ENCODE data around the gene AHSP.
"Not testable (repeated sequence)": the region's sequence is repeated elsewhere in the genome, so short reads cannot be mapped to it uniquely, and the experiment has no call there.

AHSP gene, protein sequence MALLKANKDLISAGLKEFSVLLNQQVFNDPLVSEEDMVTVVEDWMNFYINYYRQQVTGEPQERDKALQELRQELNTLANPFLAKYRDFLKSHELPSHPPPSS

GRCh38 chr16:31527734-31528274, at the start of gene AHSP:
AHSP (plus strand) TSS chr16:31527900; CDS start chr16:31528140, 240 bp downstream.
- no peak for DNase-seq (ENCODE audit: low spot score)

- DNase-seq (ENCODE audit: low spot score): no peak
These were observed 48.7 kb upstream of the AHSP start for GRCh38 chr16:31478956-31479355.

GRCh38 chr16:31479751-31480150, 47.9 kb upstream of the AHSP start:
- DNase-seq (ENCODE audit: low spot score): no peak

DNA sequence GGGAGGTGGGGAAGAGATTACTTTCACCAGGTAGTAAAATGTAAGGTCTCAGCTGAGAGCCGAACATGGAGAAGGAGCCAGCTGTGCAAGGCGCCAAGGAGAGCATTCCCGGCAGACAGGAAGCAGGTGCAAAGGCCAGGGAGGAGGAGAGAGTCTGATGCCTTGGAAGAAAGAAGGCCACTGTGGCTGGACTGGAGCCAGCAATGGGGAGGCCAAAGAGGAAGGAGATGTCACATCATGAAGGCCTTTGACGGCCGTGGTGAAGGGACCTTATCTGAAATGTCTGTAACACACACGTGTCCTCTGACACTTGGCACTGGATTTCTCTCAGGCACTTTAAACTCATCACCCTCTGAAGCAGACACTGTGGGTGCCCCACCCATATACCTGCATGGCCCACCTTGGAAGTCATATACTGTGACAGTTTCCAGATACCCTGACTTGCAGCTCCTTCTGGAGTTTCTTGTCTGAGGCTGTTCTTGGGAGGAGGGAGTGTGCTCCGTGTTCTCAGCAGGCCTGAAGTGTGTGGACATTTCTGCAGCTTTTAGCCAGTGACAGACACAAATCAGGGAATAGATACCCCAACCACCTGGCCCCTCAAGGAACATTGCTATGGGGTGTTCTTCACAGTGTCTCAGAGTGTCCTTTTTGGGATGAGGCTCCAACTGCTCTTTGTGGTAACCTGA, 46.7 kb upstream of the AHSP start:
- no peak for DNase-seq (ENCODE audit: low spot score)

GRCh38 chr16:31483081-31483480, 44.6 kb upstream of the AHSP start, which contains the start of gene SLC5A2:
SLC5A2 (plus strand) TSS chr16:31483123; CDS start chr16:31483137, 14 bp downstream.
- no peak for DNase-seq (ENCODE audit: low spot score)

- not testable (repeated sequence) for DNase-seq (ENCODE audit: low spot score)
These were observed 43.7 kb upstream of the AHSP start for GRCh38 chr16:31484048-31484447.

- no peak for DNase-seq (ENCODE audit: low spot score)
These were observed 43.1 kb upstream of the AHSP start for GRCh38 chr16:31484491-31485171.

DNA sequence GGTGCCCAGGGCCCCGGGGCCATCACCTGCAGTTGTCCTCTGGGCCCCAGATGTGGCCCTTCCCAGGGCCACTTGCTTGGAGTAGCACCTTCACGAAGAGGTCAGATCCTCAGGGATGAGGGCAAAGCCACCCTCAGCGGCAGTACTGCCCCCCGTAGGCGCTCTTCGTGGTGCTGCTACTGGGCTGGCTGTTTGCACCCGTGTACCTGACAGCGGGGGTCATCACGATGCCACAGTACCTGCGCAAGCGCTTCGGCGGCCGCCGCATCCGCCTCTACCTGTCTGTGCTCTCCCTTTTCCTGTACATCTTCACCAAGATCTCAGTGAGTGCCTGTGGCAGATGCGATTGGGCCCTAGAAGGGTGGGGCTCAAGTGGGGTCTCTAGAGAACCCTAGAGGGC, 42.1 kb upstream of the AHSP start:
- DNase-seq (ENCODE audit: low spot score): no peak

GRCh38 chr16:31486045-31486444, 41.7 kb upstream of the AHSP start:
- no peak for DNase-seq (ENCODE audit: low spot score)

DNA sequence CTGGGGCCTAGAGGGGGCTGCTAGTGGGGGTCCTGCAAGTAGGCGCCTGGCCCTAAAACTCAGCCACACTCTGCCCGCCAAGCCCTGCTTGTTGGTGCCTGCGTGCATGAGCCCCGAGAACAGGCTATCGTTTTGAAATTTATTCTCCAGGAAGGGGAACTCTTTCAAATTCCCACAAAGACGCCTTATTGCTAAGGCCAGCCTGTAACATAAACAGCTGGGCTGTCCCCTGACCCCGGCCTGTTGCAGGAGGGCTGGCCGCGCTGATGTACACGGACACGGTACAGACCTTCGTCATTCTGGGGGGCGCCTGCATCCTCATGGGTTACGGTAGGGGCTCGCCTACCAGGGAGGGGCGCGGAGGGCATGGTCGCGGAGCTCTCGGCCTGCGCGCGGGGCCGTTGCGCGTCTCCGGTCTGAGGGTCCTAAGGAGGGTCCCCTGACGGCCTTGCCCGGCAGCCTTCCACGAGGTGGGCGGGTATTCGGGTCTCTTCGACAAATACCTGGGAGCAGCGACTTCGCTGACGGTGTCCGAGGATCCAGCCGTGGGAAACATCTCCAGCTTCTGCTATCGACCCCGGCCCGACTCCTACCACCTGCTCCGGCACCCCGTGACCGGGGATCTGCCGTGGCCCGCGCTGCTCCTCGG, 40.5 kb upstream of the AHSP start:
- DNase-seq (ENCODE audit: low spot score): no peak

GRCh38 chr16:31487720-31488467, 39.8 kb upstream of the AHSP start:
- peak; percentile 51 for DNase-seq (ENCODE audit: low spot score)

DNA sequence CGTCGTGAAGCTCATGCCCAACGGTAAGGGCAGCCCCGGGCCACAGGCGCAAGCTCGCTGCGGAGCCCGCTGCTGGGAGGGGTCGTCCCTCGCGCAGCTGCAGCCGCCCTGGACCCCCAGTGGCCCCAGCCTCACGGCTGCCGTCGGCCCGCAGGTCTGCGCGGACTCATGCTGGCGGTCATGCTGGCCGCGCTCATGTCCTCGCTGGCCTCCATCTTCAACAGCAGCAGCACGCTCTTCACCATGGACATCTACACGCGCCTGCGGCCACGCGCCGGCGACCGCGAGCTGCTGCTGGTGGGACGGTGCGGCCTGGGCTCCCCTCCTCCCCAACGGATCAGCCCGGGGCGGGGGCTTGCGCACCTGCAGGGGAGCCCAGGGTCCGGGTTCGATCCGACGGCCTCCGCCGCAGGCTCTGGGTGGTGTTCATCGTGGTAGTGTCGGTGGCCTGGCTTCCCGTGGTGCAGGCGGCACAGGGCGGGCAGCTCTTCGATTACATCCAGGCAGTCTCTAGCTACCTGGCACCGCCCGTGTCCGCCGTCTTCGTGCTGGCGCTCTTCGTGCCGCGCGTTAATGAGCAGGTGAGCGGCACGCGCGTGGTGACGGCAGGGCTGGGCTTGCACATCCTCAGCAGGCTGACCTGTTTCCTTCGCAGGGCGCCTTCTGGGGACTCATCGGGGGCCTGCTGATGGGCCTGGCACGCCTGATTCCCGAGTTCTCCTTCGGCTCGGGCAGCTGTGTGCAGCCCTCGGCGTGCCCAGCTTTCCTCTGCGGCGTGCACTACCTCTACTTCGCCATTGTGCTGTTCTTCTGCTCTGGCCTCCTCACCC, 39.0 kb upstream of the AHSP start:
- DNase-seq (ENCODE audit: low spot score): no peak

- DNase-seq (ENCODE audit: low spot score): no peak
These were observed 38.5 kb upstream of the AHSP start for GRCh38 chr16:31489298-31489564.

GRCh38 chr16:31489616-31490584, 37.8 kb upstream of the AHSP start:
- DNase-seq (ENCODE audit: low spot score): no peak

- no peak for DNase-seq (ENCODE audit: low spot score)
These were observed 35.8 kb upstream of the AHSP start for GRCh38 chr16:31491778-31492418.

DNA sequence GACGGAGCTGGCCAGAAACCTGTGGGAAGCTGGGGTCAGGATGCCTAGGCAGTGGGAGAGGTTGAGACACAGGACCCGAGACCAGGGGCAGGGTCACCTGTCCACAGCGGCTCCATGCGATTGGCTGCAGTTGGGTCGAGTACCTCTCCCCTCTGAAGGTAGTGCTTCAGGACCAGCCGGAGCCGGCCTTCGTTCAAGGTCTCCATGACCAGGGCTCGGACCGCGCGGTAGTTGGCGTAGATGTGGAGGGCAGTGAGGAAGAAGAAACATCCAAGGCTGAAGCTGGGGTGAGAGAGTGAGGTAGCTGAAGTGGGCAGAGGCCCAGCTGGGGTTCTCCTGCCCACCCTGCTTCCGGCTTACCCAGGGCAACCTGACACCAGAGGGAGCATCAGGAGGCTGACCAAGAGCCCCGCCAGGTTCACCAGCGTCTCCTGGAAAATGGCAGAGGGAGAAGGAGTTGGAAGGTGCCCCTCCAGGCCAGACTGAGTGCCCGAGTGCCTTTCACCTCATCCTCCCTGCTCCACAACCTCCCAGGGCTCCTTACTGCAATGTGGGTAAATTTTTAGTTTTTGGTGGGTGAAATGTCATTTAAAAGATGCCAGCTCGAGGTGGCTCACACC, 34.1 kb upstream of the AHSP start:
- no peak for DNase-seq (ENCODE audit: low spot score)

- no peak for DNase-seq (ENCODE audit: low spot score)
These were observed 31.0 kb upstream of the AHSP start for GRCh38 chr16:31496670-31497069.

DNA sequence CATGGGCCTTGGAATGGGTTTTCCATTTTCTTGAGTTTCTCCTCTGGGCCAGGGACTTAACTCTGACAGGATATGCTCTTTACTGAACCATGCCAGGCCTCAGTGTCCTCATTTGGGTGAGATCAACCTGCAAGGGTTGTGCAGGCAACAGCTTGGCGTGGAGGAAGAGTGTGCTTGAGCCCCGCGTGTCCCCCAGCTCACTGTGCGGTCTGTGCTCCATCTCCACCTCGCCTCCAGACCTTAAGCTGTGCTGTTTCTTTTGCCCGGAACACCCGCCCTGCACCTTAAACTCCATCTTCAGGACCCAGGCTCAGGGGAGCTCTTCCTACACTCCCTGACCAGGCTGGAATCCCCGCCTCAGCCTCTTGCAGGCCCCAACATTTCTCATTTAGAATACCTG, 29.2 kb upstream of the AHSP start:
- DNase-seq (ENCODE audit: low spot score): no peak

DNA sequence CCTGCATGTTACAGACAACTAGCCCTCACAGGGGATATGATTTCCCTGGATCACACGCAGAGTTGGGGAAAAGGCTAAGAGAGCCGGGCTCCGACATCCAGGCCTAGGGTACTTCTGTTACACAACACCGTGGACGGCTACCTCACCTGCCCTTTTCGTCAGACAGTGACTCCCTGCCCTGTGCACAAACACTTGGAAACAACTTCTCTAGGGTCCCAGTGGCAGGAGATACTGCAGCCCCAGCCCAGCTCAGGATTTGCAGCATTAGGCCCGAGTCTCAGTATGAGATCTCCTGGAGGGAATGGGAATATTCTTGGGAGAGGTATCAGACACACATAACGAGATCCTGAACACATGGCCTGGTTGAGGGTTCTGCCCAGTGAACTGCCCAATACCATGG, 27.8 kb upstream of the AHSP start:
- no peak for DNase-seq (ENCODE audit: low spot score)
